Osteocyte (in vitro differentiated cells): ENCODE results near the gene TP73. TPM values are rescaled to one million over a fixed set of nuclear protein-coding genes. Genes with fewer than 3 reads are reported as not detected.

Experiments used
- DNase-seq: peaks from one replicate; pipeline ENCODE4 v3.0.0; 2021; ENCODE audit warnings: mixed read lengths; ENCODE audit not compliant: unreplicated experiment; ENCODE audit errors: extremely low spot score
- H3K27ac Mint-ChIP-seq: one replicate; pipeline ENCODE4 v1.8.0; 2021; ENCODE audit warnings: mild to moderate bottlenecking, mixed read lengths; ENCODE audit not compliant: unreplicated experiment
- H3K27me3 Mint-ChIP-seq: one replicate; pipeline ENCODE4 v1.8.0; 2021; ENCODE audit warnings: mixed read lengths; ENCODE audit not compliant: unreplicated experiment
- H3K36me3 Mint-ChIP-seq: one replicate; pipeline ENCODE4 v1.8.0; 2021; ENCODE audit warnings: mixed read lengths; ENCODE audit not compliant: unreplicated experiment
- H3K4me1 Mint-ChIP-seq: one replicate; pipeline ENCODE4 v1.8.0; 2021; ENCODE audit warnings: mixed read lengths; ENCODE audit not compliant: unreplicated experiment
- H3K4me3 Mint-ChIP-seq: one replicate; pipeline ENCODE4 v1.8.0; 2021; ENCODE audit warnings: mild to moderate bottlenecking, moderate library complexity, mixed read lengths; ENCODE audit not compliant: unreplicated experiment
- H3K9me3 Mint-ChIP-seq: one replicate; pipeline ENCODE4 v1.8.0; 2021; ENCODE audit warnings: mixed read lengths; ENCODE audit not compliant: unreplicated experiment
- CTCF ChIP-seq: fragments of 200-600 bp; sonication (generic); IDR thresholded peaks from 2 replicates; pipeline ENCODE4 v1.5.0; 2021; ENCODE audit warnings: antibody characterized with exemption, mild to moderate bottlenecking, moderate library complexity
- total RNA-seq: library from RNA; stranded (reverse); gene quantifications from 2 replicates; pipeline ENCODE4 v1.2.1, GENCODE V29; 2021

Gene TP73
- total RNA-seq, 1 donor from 2014 or later: 0.24 TPM

- Mint-ChIP-seq H3K27ac (no peak overlapping the region), H3K36me3 (no peaks in the 10 kb centered on the region), H3K4me1 (peaks cover 2% of the 10 kb centered on the region), H3K9me3 (no peaks in the 10 kb centered on the region), H3K27me3 (peaks cover 15% of the 10 kb centered on the region), H3K4me3 (no peak overlapping the region)
- TF ChIP-seq CTCF: no peak
- DNase-seq: no peak
Observed at GRCh38 chr1:3706651-3707297, 54.5 kb downstream of the TP73 start.

- Mint-ChIP-seq H3K27me3 (peaks cover 18% of the 10 kb centered on the region), H3K9me3 (no peaks in the 10 kb centered on the region), H3K4me3 (no peak overlapping the region), H3K4me1 (peaks cover 2% of the 10 kb centered on the region), H3K27ac (no peak overlapping the region), H3K36me3 (no peaks in the 10 kb centered on the region)
- DNase-seq: no peak
- TF ChIP-seq CTCF: no peak
Observed at GRCh38 chr1:3707298-3707938, 55.1 kb downstream of the TP73 start.

GRCh38 chr1:3707939-3708328 is 55.6 kb downstream of the TP73 start:
- Mint-ChIP-seq H3K27me3 (peaks cover 18% of the 10 kb centered on the region), H3K9me3 (no peaks in the 10 kb centered on the region), H3K27ac (no peak overlapping the region), H3K36me3 (no peaks in the 10 kb centered on the region), H3K4me3 (no peak overlapping the region), H3K4me1 (peaks cover 2% of the 10 kb centered on the region)
- no peak for TF ChIP-seq CTCF
- no peak for DNase-seq

- no peak for DNase-seq
- Mint-ChIP-seq H3K27ac (no peak overlapping the region), H3K27me3 (peaks cover 18% of the 10 kb centered on the region), H3K4me3 (no peak overlapping the region), H3K4me1 (no peaks in the 10 kb centered on the region), H3K9me3 (no peaks in the 10 kb centered on the region), H3K36me3 (no peaks in the 10 kb centered on the region)
- TF ChIP-seq CTCF: no peak
Observed at GRCh38 chr1:3708791-3709190, 56.5 kb downstream of the TP73 start.

- Mint-ChIP-seq H3K27me3 (peaks cover 15% of the 10 kb centered on the region), H3K4me1 (no peaks in the 10 kb centered on the region)
Observed at GRCh38 chr1:3710251-3710650, 57.9 kb downstream of the TP73 start.

More at GRCh38 chr1:3710251-3710650, 57.9 kb downstream of the TP73 start:
- no peak for TF ChIP-seq CTCF
- H3K4me3 Mint-ChIP-seq: no peak overlapping the region
- no peak overlapping the region for H3K27ac Mint-ChIP-seq
- no peak for DNase-seq
- no peaks in the 10 kb centered on the region for H3K9me3 Mint-ChIP-seq
- H3K36me3 Mint-ChIP-seq: no peaks in the 10 kb centered on the region
